Upper lobe of left lung (tissue), 4 donors: Measurements from ENCODE around the gene GPATCH1.

Experiments
- EP300 ChIP-seq, 4 donors: sonication (generic); formaldehyde crosslinking; IDR thresholded peaks; one replicate each; pipeline ENCODE4 v1.5.1; 2017; ENCODE audit warnings: antibody characterized with exemption in 4 of 4, control low read depth in 2 of 4
- POLR2A ChIP-seq, 4 donors: fragments of 450-650 bp; IDR thresholded peaks; one replicate each; pipeline ENCODE4 v1.5.1; 2016 to 2017; ENCODE audit warnings: antibody characterized with exemption in 4 of 4, mild to moderate bottlenecking in 2 of 4
- POLR2AphosphoS5 ChIP-seq, 2 donors: sonication (generic); formaldehyde crosslinking; IDR thresholded peaks; one replicate each; pipeline ENCODE4 v1.5.1; 2017; ENCODE audit warnings: antibody characterized with exemption in 2 of 2
- TF ChIP-seq, protein P1 (sequence below), 6 experiments: fragments of 450-650 bp in 4 of 6; fragments of 200-600 bp in 2 of 6; sonication (generic) in 2 of 6; IDR thresholded peaks; one replicate each; pipeline ENCODE4 v1.5.1; 2016 to 2019; ENCODE audit warnings: antibody characterized with exemption in 6 of 6

DNA sequence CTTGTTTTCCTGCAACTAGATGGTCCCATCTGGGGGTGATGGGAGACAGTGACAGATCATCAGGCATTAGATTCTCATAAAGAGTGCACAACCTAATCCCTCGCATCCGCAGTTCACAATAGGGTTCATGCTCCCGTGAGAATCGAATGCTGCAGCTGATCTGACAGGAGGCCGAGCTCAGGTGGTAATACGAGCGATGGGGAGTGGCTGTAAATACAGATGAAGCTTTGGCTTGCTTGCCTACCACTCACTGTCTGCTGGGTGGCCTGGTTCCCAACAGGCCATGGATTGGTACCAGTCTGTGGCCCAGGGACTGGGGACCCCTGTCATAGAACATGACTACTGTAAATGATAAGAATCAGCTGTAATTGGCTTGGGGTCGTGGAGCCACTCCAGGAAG, 78.9 kb downstream of the GPATCH1 start:
- TF ChIP-seq, protein P1, sequence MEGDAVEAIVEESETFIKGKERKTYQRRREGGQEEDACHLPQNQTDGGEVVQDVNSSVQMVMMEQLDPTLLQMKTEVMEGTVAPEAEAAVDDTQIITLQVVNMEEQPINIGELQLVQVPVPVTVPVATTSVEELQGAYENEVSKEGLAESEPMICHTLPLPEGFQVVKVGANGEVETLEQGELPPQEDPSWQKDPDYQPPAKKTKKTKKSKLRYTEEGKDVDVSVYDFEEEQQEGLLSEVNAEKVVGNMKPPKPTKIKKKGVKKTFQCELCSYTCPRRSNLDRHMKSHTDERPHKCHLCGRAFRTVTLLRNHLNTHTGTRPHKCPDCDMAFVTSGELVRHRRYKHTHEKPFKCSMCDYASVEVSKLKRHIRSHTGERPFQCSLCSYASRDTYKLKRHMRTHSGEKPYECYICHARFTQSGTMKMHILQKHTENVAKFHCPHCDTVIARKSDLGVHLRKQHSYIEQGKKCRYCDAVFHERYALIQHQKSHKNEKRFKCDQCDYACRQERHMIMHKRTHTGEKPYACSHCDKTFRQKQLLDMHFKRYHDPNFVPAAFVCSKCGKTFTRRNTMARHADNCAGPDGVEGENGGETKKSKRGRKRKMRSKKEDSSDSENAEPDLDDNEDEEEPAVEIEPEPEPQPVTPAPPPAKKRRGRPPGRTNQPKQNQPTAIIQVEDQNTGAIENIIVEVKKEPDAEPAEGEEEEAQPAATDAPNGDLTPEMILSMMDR (IDR thresholded peaks at IDR 0.05), result no peak
- no peak for TF ChIP-seq POLR2AphosphoS5 (IDR thresholded peaks at IDR 0.05)
- no peak for TF ChIP-seq EP300 (IDR thresholded peaks at IDR 0.05)
- TF ChIP-seq POLR2A (IDR thresholded peaks at IDR 0.05), result no peak
